ENCODE results near the gene FRMD4A. TPM values are rescaled to one million over a fixed set of nuclear protein-coding genes. Genes with fewer than 3 reads are reported as not detected.

The FRMD4A gene
- total RNA-seq, 1 donor from 2014 or later = 28.2 TPM

DNA sequence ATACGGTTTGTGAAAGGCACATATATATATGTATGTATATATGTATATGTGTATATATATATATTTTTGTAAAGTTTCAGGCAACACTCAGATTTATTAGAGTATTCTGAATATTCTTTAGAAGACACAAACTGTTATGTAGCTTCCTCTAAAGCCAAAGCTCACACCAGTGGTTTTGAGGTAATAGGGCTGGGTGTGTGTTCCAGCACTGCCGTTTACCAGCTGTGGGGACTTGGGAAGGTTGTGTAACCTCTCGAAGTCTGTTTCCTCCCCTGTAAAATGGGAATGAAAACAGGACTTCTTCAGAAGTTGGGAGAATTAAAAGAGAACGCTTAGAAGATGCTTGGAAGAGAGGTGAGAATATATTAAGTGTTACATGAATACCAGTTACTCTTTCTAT, 649.2 kb downstream of the FRMD4A start:
- TF ChIP-seq, protein P1, sequence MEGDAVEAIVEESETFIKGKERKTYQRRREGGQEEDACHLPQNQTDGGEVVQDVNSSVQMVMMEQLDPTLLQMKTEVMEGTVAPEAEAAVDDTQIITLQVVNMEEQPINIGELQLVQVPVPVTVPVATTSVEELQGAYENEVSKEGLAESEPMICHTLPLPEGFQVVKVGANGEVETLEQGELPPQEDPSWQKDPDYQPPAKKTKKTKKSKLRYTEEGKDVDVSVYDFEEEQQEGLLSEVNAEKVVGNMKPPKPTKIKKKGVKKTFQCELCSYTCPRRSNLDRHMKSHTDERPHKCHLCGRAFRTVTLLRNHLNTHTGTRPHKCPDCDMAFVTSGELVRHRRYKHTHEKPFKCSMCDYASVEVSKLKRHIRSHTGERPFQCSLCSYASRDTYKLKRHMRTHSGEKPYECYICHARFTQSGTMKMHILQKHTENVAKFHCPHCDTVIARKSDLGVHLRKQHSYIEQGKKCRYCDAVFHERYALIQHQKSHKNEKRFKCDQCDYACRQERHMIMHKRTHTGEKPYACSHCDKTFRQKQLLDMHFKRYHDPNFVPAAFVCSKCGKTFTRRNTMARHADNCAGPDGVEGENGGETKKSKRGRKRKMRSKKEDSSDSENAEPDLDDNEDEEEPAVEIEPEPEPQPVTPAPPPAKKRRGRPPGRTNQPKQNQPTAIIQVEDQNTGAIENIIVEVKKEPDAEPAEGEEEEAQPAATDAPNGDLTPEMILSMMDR (IDR thresholded peaks at IDR 0.05; ENCODE audit: insufficient read depth, low read length, poor library complexity, severe bottlenecking) = no peak
- no peaks in the 10 kb centered on the region for H3K27me3 ChIP-seq (ENCODE audit: control insufficient read depth, insufficient read depth, low read length)
- peaks cover 1% of the 10 kb centered on the region for H3K36me3 ChIP-seq (ENCODE audit: control insufficient read depth, insufficient read depth, low read length)
- DNase-seq (ENCODE audit: low read depth) = no peak
- no peak overlapping the region for H3K4me3 ChIP-seq (ENCODE audit: low read depth, low read length)

DNA sequence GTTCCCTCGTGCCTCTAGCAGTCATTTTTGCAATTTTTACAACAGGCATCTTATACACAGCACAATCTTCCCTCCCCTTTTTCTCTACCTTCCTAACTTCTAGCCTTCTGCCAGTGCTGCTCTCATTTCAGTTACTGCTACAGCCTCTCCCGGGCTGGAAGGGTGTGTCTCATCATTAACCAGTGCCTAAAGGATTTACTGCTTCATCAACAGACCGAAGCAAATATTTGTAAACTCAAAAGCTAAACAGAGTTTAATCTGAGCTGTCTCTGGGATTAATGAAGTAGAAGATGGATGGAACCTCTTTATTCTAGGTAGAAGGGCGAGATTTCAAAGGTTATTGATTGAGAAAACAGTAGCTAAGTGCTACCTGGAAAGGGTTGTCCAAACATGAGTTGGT, 649.6 kb downstream of the FRMD4A start:
- no peak for DNase-seq (ENCODE audit: low read depth)
- Histone ChIP-seq H3K27me3 (ENCODE audit: control insufficient read depth, insufficient read depth, low read length) (no peaks in the 10 kb centered on the region), H3K36me3 (ENCODE audit: control insufficient read depth, insufficient read depth, low read length) (peaks cover 1% of the 10 kb centered on the region), H3K4me3 (ENCODE audit: low read depth, low read length) (no peak overlapping the region)
- TF ChIP-seq, protein P1 (IDR thresholded peaks at IDR 0.05; ENCODE audit: insufficient read depth, low read length, poor library complexity, severe bottlenecking) = no peak

DNA sequence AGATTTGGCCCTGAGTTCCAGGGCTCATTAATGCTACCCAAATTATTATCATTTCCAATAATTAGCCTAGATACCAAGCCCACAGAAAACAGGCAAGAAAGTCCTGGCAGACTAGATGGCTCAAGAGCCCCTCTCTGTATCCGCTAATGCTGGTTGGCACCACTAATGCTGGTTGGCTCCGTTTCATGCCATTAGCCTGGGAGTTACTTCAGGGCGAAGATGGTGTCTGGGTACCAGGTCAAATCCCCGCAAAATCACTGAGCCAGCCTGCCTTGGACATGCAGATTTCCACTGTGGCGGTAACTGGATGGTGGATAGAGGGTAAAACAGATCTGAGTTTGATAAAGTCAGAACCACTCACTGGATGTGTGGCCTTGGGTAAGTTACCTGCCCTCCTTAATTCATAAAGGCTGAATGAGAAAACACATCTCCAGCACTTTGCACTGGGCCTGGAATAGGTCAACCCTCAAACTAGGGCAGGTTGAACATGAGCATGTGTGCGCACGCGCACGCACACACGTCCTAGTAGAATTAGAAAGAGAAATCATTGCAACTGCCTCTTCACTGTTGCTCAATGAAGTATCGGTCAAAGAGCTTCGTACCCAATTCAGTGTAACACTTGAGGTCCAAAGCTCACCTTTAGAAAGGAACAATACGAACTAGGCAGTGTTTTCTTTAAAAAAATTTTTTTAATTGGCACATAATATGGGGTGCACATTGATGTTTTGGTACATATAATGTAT, 652.5 kb downstream of the FRMD4A start:
- no peak for DNase-seq (ENCODE audit: low read depth)
- Histone ChIP-seq H3K4me3 (ENCODE audit: low read depth, low read length) (no peak overlapping the region), H3K36me3 (ENCODE audit: control insufficient read depth, insufficient read depth, low read length) (peaks cover 1% of the 10 kb centered on the region), H3K27me3 (ENCODE audit: control insufficient read depth, insufficient read depth, low read length) (no peaks in the 10 kb centered on the region)
- TF ChIP-seq, protein P1 (IDR thresholded peaks at IDR 0.05; ENCODE audit: insufficient read depth, low read length, poor library complexity, severe bottlenecking) = no peak

DNA sequence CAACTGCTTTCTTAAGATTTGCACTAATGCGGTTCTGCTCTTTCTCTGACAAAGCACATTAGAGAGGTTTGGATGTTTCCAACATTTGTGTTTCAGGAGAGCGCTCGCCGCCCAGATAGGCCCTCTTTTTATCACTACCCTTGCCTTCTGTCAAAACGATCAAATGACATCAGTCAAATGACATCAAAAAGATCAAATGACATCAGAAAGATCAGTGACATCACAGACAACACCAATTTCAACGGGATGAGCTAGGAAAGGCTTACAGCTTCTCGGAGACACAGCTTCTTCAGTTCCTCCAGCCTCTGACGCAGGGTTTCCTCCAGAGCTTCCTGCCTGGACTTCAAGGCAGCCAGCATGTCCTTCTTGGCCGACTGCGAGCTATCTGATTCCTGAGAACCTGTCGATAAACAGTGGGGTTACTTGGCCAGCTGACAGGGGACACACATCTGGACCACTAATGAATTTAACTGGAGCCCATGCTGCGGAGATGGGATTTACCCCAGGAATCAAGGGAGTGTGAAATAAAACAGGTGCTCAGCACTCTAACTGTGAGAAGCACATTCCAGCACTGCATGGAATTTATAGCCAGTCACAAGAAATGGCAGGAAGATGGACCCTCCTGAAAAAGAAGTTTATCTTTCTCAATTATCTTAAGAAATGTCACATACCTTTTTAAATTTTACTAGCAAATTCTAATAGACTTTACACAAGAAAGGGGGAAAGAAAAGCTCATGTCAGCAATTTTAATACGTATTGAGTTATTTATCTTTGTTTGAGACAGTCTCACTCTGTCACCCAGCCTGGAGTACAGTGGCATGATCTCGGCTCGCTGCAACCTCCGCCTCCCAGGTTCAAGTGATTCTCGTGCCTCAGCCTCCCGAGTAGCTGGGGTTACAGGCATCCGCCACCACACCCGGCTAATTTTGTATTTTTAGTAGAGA, 655.8 kb downstream of the FRMD4A start:
- H3K4me3 ChIP-seq (ENCODE audit: low read depth, low read length) = no peak overlapping the region
- TF ChIP-seq, protein P1 (IDR thresholded peaks at IDR 0.05; ENCODE audit: insufficient read depth, low read length, poor library complexity, severe bottlenecking) = no peak
- no peak for DNase-seq (ENCODE audit: low read depth)
- no peaks in the 10 kb centered on the region for H3K27me3 ChIP-seq (ENCODE audit: control insufficient read depth, insufficient read depth, low read length)
- peaks cover 3% of the 10 kb centered on the region for H3K36me3 ChIP-seq (ENCODE audit: control insufficient read depth, insufficient read depth, low read length)

DNA sequence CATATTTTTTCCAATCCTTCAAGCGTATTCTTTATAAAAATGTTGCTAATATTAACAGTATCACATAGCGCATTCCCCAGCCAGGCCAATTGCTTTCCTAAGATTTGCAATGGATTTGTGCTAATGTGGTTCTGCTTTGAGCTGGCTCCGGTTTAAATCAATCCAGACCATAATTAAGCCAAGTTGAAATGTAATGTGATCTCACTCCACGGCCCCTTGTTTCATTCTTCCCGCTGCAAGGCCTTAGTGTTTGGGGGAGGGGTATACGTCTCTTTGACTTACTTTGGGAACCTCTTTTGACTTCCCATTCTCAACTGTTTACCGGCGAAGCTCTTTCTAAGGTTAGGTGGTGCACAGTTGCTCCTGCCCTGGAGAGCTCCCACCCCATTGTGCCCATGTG, 657.6 kb downstream of the FRMD4A start:
- TF ChIP-seq, protein P1 (IDR thresholded peaks at IDR 0.05; ENCODE audit: insufficient read depth, low read length, poor library complexity, severe bottlenecking) = no peak
- no peak for DNase-seq (ENCODE audit: low read depth)
- peaks cover 3% of the 10 kb centered on the region for H3K36me3 ChIP-seq (ENCODE audit: control insufficient read depth, insufficient read depth, low read length)
- H3K4me3 ChIP-seq (ENCODE audit: low read depth, low read length) = no peak overlapping the region
- no peaks in the 10 kb centered on the region for H3K27me3 ChIP-seq (ENCODE audit: control insufficient read depth, insufficient read depth, low read length)
